ENCODE results near the gene PWWP2B.

DNA sequence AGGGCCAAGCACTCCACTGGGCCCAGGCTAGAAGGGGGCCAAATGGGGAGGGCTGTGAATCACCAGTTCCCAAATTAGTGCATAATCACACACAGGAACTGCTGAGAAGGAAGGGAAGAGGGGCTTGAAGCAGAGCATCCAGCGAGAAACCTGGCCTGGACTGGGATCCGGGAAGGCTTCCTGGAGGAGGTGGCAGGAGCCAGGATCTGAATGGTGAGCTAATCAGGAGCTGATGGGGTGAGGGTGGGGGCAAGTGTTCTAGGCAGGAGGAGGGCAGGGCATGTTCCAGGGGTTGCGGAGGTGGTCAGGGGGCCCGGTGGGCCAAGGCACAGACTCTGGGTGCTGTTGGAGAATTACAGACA, 12.6 kb downstream of the PWWP2B start:
- TF ChIP-seq, protein P1, sequence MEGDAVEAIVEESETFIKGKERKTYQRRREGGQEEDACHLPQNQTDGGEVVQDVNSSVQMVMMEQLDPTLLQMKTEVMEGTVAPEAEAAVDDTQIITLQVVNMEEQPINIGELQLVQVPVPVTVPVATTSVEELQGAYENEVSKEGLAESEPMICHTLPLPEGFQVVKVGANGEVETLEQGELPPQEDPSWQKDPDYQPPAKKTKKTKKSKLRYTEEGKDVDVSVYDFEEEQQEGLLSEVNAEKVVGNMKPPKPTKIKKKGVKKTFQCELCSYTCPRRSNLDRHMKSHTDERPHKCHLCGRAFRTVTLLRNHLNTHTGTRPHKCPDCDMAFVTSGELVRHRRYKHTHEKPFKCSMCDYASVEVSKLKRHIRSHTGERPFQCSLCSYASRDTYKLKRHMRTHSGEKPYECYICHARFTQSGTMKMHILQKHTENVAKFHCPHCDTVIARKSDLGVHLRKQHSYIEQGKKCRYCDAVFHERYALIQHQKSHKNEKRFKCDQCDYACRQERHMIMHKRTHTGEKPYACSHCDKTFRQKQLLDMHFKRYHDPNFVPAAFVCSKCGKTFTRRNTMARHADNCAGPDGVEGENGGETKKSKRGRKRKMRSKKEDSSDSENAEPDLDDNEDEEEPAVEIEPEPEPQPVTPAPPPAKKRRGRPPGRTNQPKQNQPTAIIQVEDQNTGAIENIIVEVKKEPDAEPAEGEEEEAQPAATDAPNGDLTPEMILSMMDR (IDR thresholded peaks at IDR 0.05) = no peak
- TF ChIP-seq POLR2A (IDR thresholded peaks at IDR 0.05) = no peak

All from esophagus squamous epithelium (tissue), 4 donors.